ENCODE data around the gene HNF4A. TPM values are rescaled to one million over a fixed set of nuclear protein-coding genes. Genes with fewer than 3 reads are reported as not detected.

Gene HNF4A
- total RNA-seq, 2 experiments from 2014 or later = not detected

DNA sequence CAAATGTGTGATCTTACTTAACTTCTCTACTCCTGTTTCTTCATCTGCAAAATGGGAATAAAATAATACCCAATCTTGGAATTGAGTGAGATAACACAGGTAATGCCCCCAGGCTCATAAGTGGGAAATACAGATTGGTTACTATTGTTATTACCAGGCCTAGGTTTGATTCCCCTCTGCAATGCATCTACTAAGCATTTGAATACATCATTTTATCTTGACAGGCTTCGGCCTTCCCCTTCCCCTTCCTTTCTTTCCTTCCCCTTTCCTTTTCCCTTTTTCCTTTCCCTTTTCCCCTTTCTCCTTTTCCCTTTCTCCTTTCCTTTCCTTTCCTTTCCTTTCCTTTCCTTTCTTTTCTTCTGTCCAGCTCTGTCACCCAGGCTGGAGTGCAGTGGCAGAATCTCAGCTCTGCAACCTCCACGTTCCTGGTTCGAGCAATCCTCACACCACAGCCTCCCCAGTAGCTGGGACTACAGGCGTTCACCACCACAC lies 7.3 kb upstream of the HNF4A start:
- Mint-ChIP-seq H3K27me3 (peaks cover 6% of the 10 kb centered on the region), H3K4me3 (no peak overlapping the region), H3K4me1 (no peaks in the 10 kb centered on the region), H3K27ac (no peak overlapping the region), H3K36me3 (ENCODE audit: low read depth) (no peaks in the 10 kb centered on the region), H3K9me3 (ENCODE audit: low read depth) (no peaks in the 10 kb centered on the region)
- CTCF ChIA-PET = interaction anchor here (0.6 to 0.8 kb wide), 2 partner anchors 9 to 113 kb away, joined by 3 read pairs; no protein-coding TSS in a partner anchor
- no peak for DNase-seq
- intact Hi-C loops (cut with DNase I, micrococcal nuclease) = no loop called here
- no peak for ATAC-seq
- POLR2A ChIA-PET = no interaction called here

DNA sequence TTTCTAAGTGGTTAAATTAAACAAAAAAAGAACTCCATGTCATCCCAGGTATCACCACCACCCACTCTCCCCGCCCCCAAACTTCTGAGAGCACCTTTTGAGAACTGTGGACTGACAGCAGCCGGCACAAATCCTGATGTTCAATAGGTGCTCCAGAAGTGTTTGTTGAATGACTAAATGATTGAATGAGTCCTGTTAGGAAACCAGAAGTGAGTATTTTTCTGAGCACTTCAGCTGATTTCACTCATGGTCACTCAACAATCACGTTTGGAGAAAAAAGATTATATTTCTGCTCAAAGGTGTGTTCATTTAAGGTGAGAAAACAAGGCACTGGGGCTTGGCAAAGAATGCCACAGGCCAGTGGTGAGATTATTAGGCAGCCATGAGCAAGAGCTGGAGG lies 6.2 kb upstream of the HNF4A start:
- no peak overlapping the region for H3K4me3 Mint-ChIP-seq
- DNase-seq (no peak), ATAC-seq (no peak)
- no peaks in the 10 kb centered on the region for H3K4me1 Mint-ChIP-seq
- no peaks in the 10 kb centered on the region for H3K9me3 Mint-ChIP-seq (ENCODE audit: low read depth)
- H3K36me3 Mint-ChIP-seq (ENCODE audit: low read depth) = no peaks in the 10 kb centered on the region
- H3K27me3 Mint-ChIP-seq = peaks cover 6% of the 10 kb centered on the region
- CTCF ChIA-PET = no interaction called here
- POLR2A ChIA-PET = no interaction called here
- intact Hi-C loops (cut with DNase I, micrococcal nuclease) = no loop called here
- H3K27ac Mint-ChIP-seq = no peak overlapping the region

DNA sequence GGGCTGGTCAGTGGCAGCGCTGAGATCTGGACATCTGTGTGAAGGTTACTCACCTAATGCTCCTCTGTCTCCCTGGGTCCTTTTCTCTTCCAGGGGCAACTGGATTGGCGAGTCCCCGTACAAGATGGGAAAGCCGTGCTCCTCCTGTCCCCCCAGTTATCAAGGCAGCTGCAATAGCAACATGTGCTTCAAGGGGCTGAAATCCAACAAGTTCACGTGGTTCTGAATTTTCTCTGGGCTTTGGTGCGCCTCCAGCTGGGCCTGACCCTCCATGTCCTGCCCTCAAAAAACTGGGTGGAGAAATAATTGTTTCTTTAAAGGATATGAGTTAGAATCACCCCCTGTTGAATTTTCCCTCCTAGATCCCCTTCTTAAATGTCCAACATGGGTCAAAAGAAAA lies 4.9 kb upstream of the HNF4A start:
- no peak for DNase-seq
- POLR2A ChIA-PET = no interaction called here
- no peak for ATAC-seq
- Mint-ChIP-seq H3K27me3 (peaks cover 8% of the 10 kb centered on the region), H3K27ac (no peak overlapping the region), H3K4me3 (no peak overlapping the region), H3K36me3 (ENCODE audit: low read depth) (no peaks in the 10 kb centered on the region), H3K4me1 (no peaks in the 10 kb centered on the region), H3K9me3 (ENCODE audit: low read depth) (no peaks in the 10 kb centered on the region)
- CTCF ChIA-PET = interaction anchor here (1.1 kb wide), 1 partner anchor 132 kb away, joined by 3 read pairs; no protein-coding TSS in a partner anchor
- intact Hi-C loops (cut with DNase I, micrococcal nuclease) = no loop called here

DNA sequence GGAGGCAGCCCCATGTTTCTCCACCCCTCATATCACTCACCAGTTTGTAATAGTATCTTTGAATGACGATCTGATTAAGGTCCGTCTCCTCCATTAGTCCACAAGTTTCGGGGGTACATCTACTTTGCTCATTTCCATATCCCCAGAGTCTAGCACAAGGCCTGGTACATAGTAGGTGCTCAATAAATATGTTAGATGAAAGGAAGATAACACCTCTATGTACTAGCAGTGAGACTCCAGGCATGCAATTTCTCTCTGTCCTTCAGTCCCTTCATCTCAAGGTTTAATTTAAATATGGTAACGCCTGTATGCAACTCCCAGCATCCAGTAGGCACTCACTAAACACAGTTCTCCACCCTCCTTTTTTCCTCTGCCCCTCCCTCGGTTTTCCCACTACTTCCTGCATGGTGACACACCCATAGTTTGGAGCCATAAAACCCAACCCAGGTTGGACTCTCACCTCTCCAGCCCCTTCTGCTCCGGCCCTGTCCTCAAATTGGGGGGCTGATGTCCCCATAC lies 461 bp upstream of the HNF4A start:
- intact Hi-C loops (cut with DNase I, micrococcal nuclease) = no loop called here
- ChIA-PET POLR2A (no interaction called here), CTCF (interaction anchor here (0.7 kb wide), 1 partner anchor 140 kb away, joined by 3 read pairs; no protein-coding TSS in a partner anchor)
- peaks cover 4% of the 10 kb centered on the region for H3K27me3 Mint-ChIP-seq
- no peaks in the 10 kb centered on the region for H3K4me1 Mint-ChIP-seq
- H3K4me3 Mint-ChIP-seq = no peak overlapping the region
- DNase-seq (no peak), ATAC-seq (no peak)
- no peak overlapping the region for H3K27ac Mint-ChIP-seq
- H3K9me3 Mint-ChIP-seq (ENCODE audit: low read depth) = no peaks in the 10 kb centered on the region
- H3K36me3 Mint-ChIP-seq (ENCODE audit: low read depth) = no peaks in the 10 kb centered on the region

DNA sequence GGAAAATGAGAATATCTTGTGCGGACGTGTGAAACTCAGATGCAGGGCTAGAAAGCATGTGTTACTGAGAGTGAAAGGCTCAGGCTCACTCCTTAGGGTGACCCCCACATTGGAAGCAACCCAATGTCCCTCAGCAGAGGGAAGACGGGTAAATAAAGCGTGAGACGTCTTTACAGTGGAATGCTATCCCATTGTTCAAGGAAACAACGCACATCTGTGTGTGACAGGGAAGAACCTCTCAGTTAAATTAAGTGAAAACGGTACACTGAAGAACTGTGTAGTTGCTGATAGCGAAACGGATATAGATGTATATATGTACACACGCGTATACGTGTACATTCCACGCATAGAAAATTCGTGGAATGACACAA lies 839 bp downstream of the HNF4A start:
- no peak for ATAC-seq
- DNase-seq = no peak
- Mint-ChIP-seq H3K4me1 (no peaks in the 10 kb centered on the region), H3K36me3 (ENCODE audit: low read depth) (no peaks in the 10 kb centered on the region), H3K27me3 (peaks cover 4% of the 10 kb centered on the region), H3K4me3 (no peak overlapping the region), H3K9me3 (ENCODE audit: low read depth) (no peaks in the 10 kb centered on the region), H3K27ac (no peak overlapping the region)
- ChIA-PET CTCF (no interaction called here), POLR2A (no interaction called here)
- intact Hi-C loops (cut with DNase I, micrococcal nuclease) = no loop called here

DNA sequence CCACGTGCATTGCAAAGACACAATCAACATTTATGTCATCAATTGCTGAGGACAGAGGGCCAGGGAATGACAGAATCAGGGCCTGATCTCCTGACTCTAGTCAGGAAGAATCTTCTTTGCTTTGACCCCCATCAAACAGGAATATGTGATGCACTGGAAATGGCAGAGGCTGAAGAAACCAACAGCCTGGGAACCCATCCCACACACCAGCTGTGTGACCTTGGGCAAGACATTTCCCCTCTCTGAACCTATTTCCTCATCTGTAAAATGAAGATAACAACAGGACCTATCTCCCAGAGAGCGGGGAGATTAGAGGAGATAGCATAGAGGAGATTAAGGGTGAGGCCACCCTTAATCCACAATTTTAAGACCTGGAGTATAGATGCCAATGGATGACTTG lies 1.5 kb downstream of the HNF4A start:
- H3K27me3 Mint-ChIP-seq = peaks cover 4% of the 10 kb centered on the region
- ChIA-PET POLR2A (no interaction called here), CTCF (interaction anchor here (0.6 kb wide), 1 partner anchor 8 kb away, joined by 3 read pairs; no protein-coding TSS in a partner anchor)
- no peaks in the 10 kb centered on the region for H3K9me3 Mint-ChIP-seq (ENCODE audit: low read depth)
- H3K27ac Mint-ChIP-seq = no peak overlapping the region
- DNase-seq (no peak), ATAC-seq (no peak)
- no peak overlapping the region for H3K4me3 Mint-ChIP-seq
- H3K4me1 Mint-ChIP-seq = no peaks in the 10 kb centered on the region
- intact Hi-C loops (cut with DNase I, micrococcal nuclease) = no loop called here
- H3K36me3 Mint-ChIP-seq (ENCODE audit: low read depth) = no peaks in the 10 kb centered on the region

DNA sequence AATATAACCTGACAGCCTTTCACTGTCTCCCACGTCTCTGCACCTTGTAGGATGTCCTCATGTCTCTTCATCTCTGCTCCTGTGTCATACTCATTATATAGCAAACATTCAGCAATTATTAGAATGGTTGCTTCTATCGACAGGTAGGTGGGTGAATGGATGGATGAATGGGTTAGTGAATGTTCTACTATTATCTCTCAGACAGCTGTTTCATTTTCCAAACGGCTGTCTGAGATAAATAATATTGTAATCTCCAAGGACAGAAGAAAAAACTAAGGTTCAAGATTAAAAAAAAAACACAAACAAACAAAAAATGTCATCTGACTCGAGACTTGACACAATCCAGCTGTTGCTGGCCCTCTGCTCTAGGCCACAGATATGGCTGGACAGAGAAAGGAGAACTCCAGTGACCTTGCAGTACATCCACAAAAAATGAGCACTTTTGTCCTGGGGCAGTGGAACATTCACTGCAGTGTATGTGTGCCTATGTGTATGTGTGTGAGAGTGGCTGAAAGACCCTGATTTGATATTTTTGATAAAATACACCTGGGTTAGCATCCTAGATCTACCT lies 2.1 kb downstream of the HNF4A start:
- Mint-ChIP-seq H3K27me3 (peaks cover 2% of the 10 kb centered on the region), H3K36me3 (ENCODE audit: low read depth) (no peaks in the 10 kb centered on the region), H3K27ac (no peak overlapping the region), H3K9me3 (ENCODE audit: low read depth) (no peaks in the 10 kb centered on the region), H3K4me1 (no peaks in the 10 kb centered on the region), H3K4me3 (no peak overlapping the region)
- CTCF ChIA-PET = interaction anchor here (0.6 kb wide), 1 partner anchor 9 kb away, joined by 3 read pairs; no protein-coding TSS in a partner anchor
- DNase-seq (no peak), ATAC-seq (no peak)
- intact Hi-C loops (cut with DNase I, micrococcal nuclease) = no loop called here
- POLR2A ChIA-PET = interaction anchor here (0.6 kb wide), 1 partner anchor 31 kb away, joined by 4 read pairs; no protein-coding TSS in a partner anchor

DNA sequence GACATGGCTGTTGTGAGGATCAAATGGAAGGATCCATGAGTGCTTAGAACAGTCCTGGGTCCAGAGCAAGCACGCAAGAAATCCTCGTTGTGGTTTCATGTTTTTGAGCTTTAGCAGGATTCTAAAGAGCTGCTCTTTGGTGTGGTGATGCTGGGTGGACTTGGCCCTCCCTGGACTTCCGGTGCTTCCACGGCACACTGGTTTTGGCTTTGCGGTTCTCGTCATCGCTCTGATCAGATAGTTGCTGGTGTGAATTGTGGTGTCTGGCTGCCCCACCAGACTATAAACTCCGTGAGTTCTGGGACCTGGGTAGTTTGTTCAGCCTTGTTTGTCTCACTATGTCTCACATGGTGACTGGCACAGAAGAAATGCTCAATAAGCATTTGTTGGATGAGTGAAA lies 3.3 kb downstream of the HNF4A start:
- POLR2A ChIA-PET = no interaction called here
- intact Hi-C loops (cut with DNase I, micrococcal nuclease) = no loop called here

DNA sequence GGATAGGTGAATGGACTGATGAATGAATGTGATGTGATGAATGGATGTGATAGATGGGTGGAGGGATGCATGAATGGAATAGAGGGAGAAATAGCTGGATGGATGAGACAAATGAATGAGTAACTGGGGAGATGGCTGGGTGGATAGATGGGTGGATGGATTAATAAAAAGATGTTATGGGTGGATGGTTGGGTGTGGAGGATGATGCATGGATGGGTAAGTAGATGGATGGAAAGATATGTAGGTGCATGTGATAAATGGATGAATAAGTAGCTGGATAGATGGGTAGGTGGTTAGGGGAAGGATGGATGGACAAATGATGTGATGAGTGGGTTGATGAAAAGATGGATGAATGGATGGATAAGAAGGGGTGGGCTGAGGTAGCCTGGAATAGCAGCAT lies 4.7 kb downstream of the HNF4A start:
- H3K36me3 Mint-ChIP-seq (ENCODE audit: low read depth) = no peaks in the 10 kb centered on the region
- ChIA-PET POLR2A (no interaction called here), CTCF (no interaction called here)
- H3K9me3 Mint-ChIP-seq (ENCODE audit: low read depth) = no peaks in the 10 kb centered on the region
- no peak overlapping the region for H3K4me3 Mint-ChIP-seq
- H3K27ac Mint-ChIP-seq = no peak overlapping the region
- intact Hi-C loops (cut with DNase I, micrococcal nuclease) = no loop called here
- DNase-seq = no peak
- no peak for ATAC-seq
- H3K27me3 Mint-ChIP-seq = no peaks in the 10 kb centered on the region
- no peaks in the 10 kb centered on the region for H3K4me1 Mint-ChIP-seq

More for the DNA sequence above, 3.3 kb downstream of the HNF4A start:
- ATAC-seq = no peak
- Mint-ChIP-seq H3K4me3 (no peak overlapping the region), H3K4me1 (no peaks in the 10 kb centered on the region), H3K27me3 (peaks cover 2% of the 10 kb centered on the region), H3K9me3 (ENCODE audit: low read depth) (no peaks in the 10 kb centered on the region), H3K27ac (no peak overlapping the region), H3K36me3 (ENCODE audit: low read depth) (no peaks in the 10 kb centered on the region)
- CTCF ChIA-PET = interaction anchor here (0.5 kb wide), 1 partner anchor 244 kb away, joined by 3 read pairs; no protein-coding TSS in a partner anchor
- no peak for DNase-seq

DNA sequence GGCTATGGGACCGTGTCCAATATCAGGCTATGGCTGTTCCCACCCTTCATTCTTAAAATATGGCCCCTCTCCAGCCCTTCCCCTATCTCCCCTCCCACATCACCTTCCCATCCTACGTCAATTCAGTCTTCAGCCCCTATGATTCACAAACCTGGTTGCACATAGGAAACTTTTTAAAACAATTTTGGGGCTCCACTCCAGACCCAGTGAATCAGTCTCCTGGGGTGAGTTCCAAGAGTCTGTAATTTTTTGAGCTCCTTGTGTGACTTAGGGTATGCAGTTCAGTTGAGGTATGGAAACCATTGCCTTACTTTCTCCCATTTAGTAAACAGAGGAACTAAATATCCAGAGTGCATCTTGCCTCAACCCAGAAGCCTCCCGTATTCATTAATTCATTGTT lies 5.5 kb downstream of the HNF4A start:
- DNase-seq (no peak), ATAC-seq (no peak)
- no peaks in the 10 kb centered on the region for H3K4me1 Mint-ChIP-seq
- ChIA-PET POLR2A (no interaction called here), CTCF (no interaction called here)
- H3K4me3 Mint-ChIP-seq = no peak overlapping the region
- H3K27me3 Mint-ChIP-seq = no peaks in the 10 kb centered on the region
- H3K27ac Mint-ChIP-seq = no peak overlapping the region
- H3K36me3 Mint-ChIP-seq (ENCODE audit: low read depth) = no peaks in the 10 kb centered on the region
- intact Hi-C loops (cut with DNase I, micrococcal nuclease) = no loop called here
- no peaks in the 10 kb centered on the region for H3K9me3 Mint-ChIP-seq (ENCODE audit: low read depth)

DNA sequence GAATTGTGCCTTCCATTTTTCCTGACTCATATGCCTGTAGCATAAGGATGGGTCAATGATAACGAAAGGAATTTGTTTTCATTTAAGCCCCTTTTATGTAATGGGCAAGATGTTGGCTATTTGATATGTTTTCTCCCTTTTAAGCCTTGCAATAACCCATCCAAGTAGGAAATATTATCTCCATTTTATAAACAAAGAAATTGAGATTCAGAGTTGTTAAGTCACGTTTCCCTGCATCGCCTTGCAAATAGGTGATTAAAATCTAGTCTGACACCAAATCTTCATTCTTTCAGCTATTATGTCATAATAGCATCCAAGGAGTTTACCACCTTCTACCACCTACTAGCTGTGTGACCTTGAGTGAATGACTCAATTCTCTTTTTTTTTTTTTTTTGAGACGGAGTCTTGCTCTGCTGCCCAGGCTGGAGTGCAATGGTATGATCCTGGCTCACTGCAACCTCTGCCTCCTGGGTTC lies 7.0 kb downstream of the HNF4A start:
- Mint-ChIP-seq H3K9me3 (ENCODE audit: low read depth) (no peaks in the 10 kb centered on the region), H3K4me1 (no peaks in the 10 kb centered on the region), H3K27ac (no peak overlapping the region), H3K4me3 (no peak overlapping the region), H3K36me3 (ENCODE audit: low read depth) (no peaks in the 10 kb centered on the region), H3K27me3 (no peaks in the 10 kb centered on the region)
- POLR2A ChIA-PET = no interaction called here
- DNase-seq = no peak
- CTCF ChIA-PET = no interaction called here
- ATAC-seq = no peak
- intact Hi-C loops (cut with DNase I, micrococcal nuclease) = no loop called here

DNA sequence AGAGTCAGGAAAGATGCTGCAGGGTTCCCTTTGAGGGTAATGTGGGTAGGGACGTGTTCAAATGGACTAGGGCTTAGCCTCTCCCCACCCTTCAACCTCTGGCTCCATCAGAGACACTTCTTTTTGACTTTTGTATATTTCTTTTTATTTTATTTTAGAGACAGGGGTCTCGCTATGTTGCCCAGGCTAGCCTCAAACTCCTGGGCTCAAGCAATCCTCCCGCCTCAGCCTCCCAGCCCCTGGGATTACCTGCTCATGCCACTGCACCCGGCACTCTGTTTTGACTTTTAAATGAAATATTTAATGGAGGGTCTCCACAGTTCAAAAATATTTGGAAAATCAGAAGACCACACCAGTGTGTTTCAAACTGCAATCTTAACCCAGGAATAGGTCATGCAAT lies 8.6 kb downstream of the HNF4A start:
- DNase-seq (no peak), ATAC-seq (no peak)
- Mint-ChIP-seq H3K27me3 (no peaks in the 10 kb centered on the region), H3K27ac (no peak overlapping the region), H3K9me3 (ENCODE audit: low read depth) (no peaks in the 10 kb centered on the region), H3K4me1 (no peaks in the 10 kb centered on the region), H3K36me3 (ENCODE audit: low read depth) (no peaks in the 10 kb centered on the region), H3K4me3 (no peak overlapping the region)
- CTCF ChIA-PET = interaction anchor here (0.6 kb wide), 1 partner anchor 274 kb away, joined by 5 read pairs; no protein-coding TSS in a partner anchor
- POLR2A ChIA-PET = no interaction called here
- intact Hi-C loops (cut with DNase I, micrococcal nuclease) = no loop called here
